CD4-positive, alpha-beta T cell (primary cell): ENCODE data around the gene CCDC190. TPM values are rescaled to one million over a fixed set of nuclear protein-coding genes. Genes with fewer than 3 reads are reported as not detected.

Experiments used
- ATAC-seq: fragments of 200-7000 bp; cut with Tn5 transposase; one replicate; pipeline ENCODE4 v1.10.0; 2022; ENCODE audit warnings: mild to moderate bottlenecking; ENCODE audit not compliant: poor library complexity
- CTCF ChIA-PET: fragments of 350-600 bp; sonication (Branson Sonifier 250); formaldehyde crosslinking; loops from one replicate; lab custom pipeline; 2021; ENCODE audit warnings: antibody characterized with exemption, inconsistent platforms; lab: Charles Lee
- POLR2A ChIA-PET: fragments of 350-600 bp; sonication (Branson Sonifier 250); formaldehyde crosslinking; loops from one replicate; lab custom pipeline; 2021; ENCODE audit warnings: antibody characterized with exemption, inconsistent platforms; lab: Charles Lee
- DNase-seq, 14 experiments: peaks; one replicate each; pipeline ENCODE4 v3.0.0-alpha.2; 2013 to 2020; ENCODE audit warnings: mixed read lengths in 2 of 14
- H3K27ac ChIP-seq, 2 donors: one replicate each; pipeline versions ENCODE4 v1.5.1 to v1.7.0; 2013; ENCODE audit warnings: low read length in 2 of 2, low read depth in 1 of 2, mild to moderate bottlenecking in 1 of 2
- H3K27me3 ChIP-seq, 2 experiments: 1 replicate in 1 of 2; 2 replicates in 1 of 2; pipeline versions ENCODE4 v1.6.1 to v1.7.0; 2013; ENCODE audit warnings: low read length in 2 of 2, control low read depth in 1 of 2, mild to moderate bottlenecking in 1 of 2, moderate library complexity in 1 of 2; ENCODE audit not compliant: insufficient read depth in 2 of 2, control insufficient read depth in 1 of 2
- H3K36me3 ChIP-seq: one replicate; pipeline ENCODE4 v1.6.1; 2013; ENCODE audit warnings: low read length, control low read depth; ENCODE audit not compliant: insufficient read depth
- H3K4me1 ChIP-seq: one replicate; pipeline ENCODE4 v1.6.1; 2013; ENCODE audit warnings: low read length, control low read depth; ENCODE audit not compliant: insufficient read depth
- H3K4me3 ChIP-seq: one replicate; pipeline ENCODE4 v1.5.1; 2013; ENCODE audit warnings: mild to moderate bottlenecking, low read length, moderate library complexity
- H3K9me3 ChIP-seq, 2 experiments: 1 replicate in 1 of 2; 2 replicates in 1 of 2; pipeline versions ENCODE4 v1.6.1 to v1.7.0; 2013; ENCODE audit warnings: low read length in 2 of 2, mild to moderate bottlenecking in 2 of 2, control low read depth in 1 of 2, moderate library complexity in 1 of 2; ENCODE audit not compliant: control insufficient read depth in 1 of 2, insufficient read depth in 1 of 2
- H3K27ac Mint-ChIP-seq: one replicate; pipeline ENCODE4 v1.8.0; 2020; ENCODE audit warnings: mixed read lengths
- H3K27me3 Mint-ChIP-seq: one replicate; pipeline ENCODE4 v1.8.0; 2021; ENCODE audit warnings: mixed read lengths
- H3K36me3 Mint-ChIP-seq: one replicate; pipeline ENCODE4 v1.8.0; 2021; ENCODE audit warnings: low read depth, mixed read lengths
- H3K4me1 Mint-ChIP-seq: one replicate; pipeline ENCODE4 v1.8.0; 2021; ENCODE audit warnings: low read depth, mixed read lengths
- H3K4me3 Mint-ChIP-seq: one replicate; pipeline ENCODE4 v1.8.0; 2020; ENCODE audit warnings: mild to moderate bottlenecking, mixed read lengths
- H3K9me3 Mint-ChIP-seq: one replicate; pipeline ENCODE4 v1.8.0; 2020; ENCODE audit warnings: mixed read lengths
- CTCF ChIP-seq: fragments of 200-600 bp; IDR thresholded peaks from one replicate; pipeline ENCODE4 v1.8.0; 2022; ENCODE audit warnings: antibody characterized with exemption, mild to moderate bottlenecking
- intact Hi-C, 2 experiments: fragments of 100-400 bp; cut with DNase I in 1 of 2; cut with micrococcal nuclease in 1 of 2; formaldehyde crosslinking; loops; one replicate each; pipeline versions ENCODE4 v1.15.1 to v1.9.0; 2023 to 2025; cut with DNase I, micrococcal nuclease
- total RNA-seq, 174 experiments: library from RNA in 2 of 174; stranded (reverse) in 2 of 174; gene quantifications; one replicate each; pipeline ENCODE4 v1.2.3 and lab custom pipeline; 2021 to 2026

CCDC190 gene
- total RNA-seq, 2 experiments from 2014 or later: not detected

- Histone ChIP-seq H3K27ac (no peak overlapping the region), H3K36me3 (no peaks in the 10 kb centered on the region), H3K4me3 (no peak overlapping the region), H3K9me3 (no peaks in the 10 kb centered on the region), H3K4me1 (no peaks in the 10 kb centered on the region), H3K27me3 (no peaks in the 10 kb centered on the region)
- H3K27ac Mint-ChIP-seq: no peak overlapping the region
- no peaks in the 10 kb centered on the region for H3K27me3 Mint-ChIP-seq
- no peaks in the 10 kb centered on the region for H3K4me1 Mint-ChIP-seq
- H3K9me3 Mint-ChIP-seq: no peaks in the 10 kb centered on the region
- H3K4me3 Mint-ChIP-seq: no peak overlapping the region
- TF ChIP-seq CTCF: no peak
- intact Hi-C loops: no loop called here
- ATAC-seq: no peak
- no peak for DNase-seq
- H3K36me3 Mint-ChIP-seq: no peaks in the 10 kb centered on the region
- CTCF ChIA-PET: no interaction called here
- POLR2A ChIA-PET: no interaction called here
Measured at GRCh38 chr1:162902416-162902815, 41.4 kb upstream of the CCDC190 start.

GRCh38 chr1:162901243-162901642 lies 40.3 kb upstream of the CCDC190 start:
- POLR2A ChIA-PET: no interaction called here
- intact Hi-C loops: no loop called here
- Mint-ChIP-seq H3K9me3 (no peaks in the 10 kb centered on the region), H3K4me1 (no peaks in the 10 kb centered on the region), H3K4me3 (no peak overlapping the region), H3K36me3 (no peaks in the 10 kb centered on the region), H3K27ac (no peak overlapping the region), H3K27me3 (no peaks in the 10 kb centered on the region)
- DNase-seq: no peak
- no peak overlapping the region for H3K4me3 ChIP-seq
- TF ChIP-seq CTCF: no peak
- no peaks in the 10 kb centered on the region for H3K36me3 ChIP-seq
- CTCF ChIA-PET: no interaction called here
- no peak overlapping the region for H3K27ac ChIP-seq
- no peaks in the 10 kb centered on the region for H3K4me1 ChIP-seq
- H3K9me3 ChIP-seq: no peaks in the 10 kb centered on the region
- H3K27me3 ChIP-seq: no peaks in the 10 kb centered on the region
- no peak for ATAC-seq

- no peaks in the 10 kb centered on the region for H3K36me3 ChIP-seq
- no peak overlapping the region for H3K4me3 ChIP-seq
- H3K4me1 ChIP-seq: no peaks in the 10 kb centered on the region
- TF ChIP-seq CTCF: no peak
- ChIA-PET POLR2A (no interaction called here), CTCF (no interaction called here)
- intact Hi-C loops: no loop called here
- no peak for DNase-seq
- Mint-ChIP-seq H3K27me3 (peaks cover 3% of the 10 kb centered on the region), H3K4me3 (no peak overlapping the region), H3K36me3 (no peaks in the 10 kb centered on the region), H3K27ac (no peak overlapping the region), H3K4me1 (no peaks in the 10 kb centered on the region), H3K9me3 (no peaks in the 10 kb centered on the region)
- H3K27me3 ChIP-seq: no peaks in the 10 kb centered on the region
- H3K27ac ChIP-seq: no peak overlapping the region
- H3K9me3 ChIP-seq: no peaks in the 10 kb centered on the region
- ATAC-seq: no peak
Measured at GRCh38 chr1:162899422-162900146, 38.6 kb upstream of the CCDC190 start.
